Suppressor macrophage treated with lipopolysaccharide for 4 hours (primary cell): ENCODE results near the gene LRPAP1.
"Not testable (repeated sequence)": the region's sequence is repeated elsewhere in the genome, so short reads cannot be mapped to it uniquely, and the experiment has no call there.

ENCODE experiments used
- DNase-seq: peaks from one replicate; pipeline ENCODE4 v3.0.0-alpha.2; 2020

The LRPAP1 gene

GRCh38 chr4:3518511-3518880, 13.7 kb downstream of the LRPAP1 start:
- DNase-seq: no peak

- no peak for DNase-seq
Observed at GRCh38 chr4:3517731-3518510, 14.3 kb downstream of the LRPAP1 start.

GRCh38 chr4:3516836-3517730, 15.1 kb downstream of the LRPAP1 start:
- DNase-seq: no peak

- DNase-seq: no peak
Observed at GRCh38 chr4:3516061-3516835, 16.0 kb downstream of the LRPAP1 start.

- DNase-seq: no peak
Observed at GRCh38 chr4:3515646-3516045, 16.6 kb downstream of the LRPAP1 start.

- DNase-seq: no peak
Observed at GRCh38 chr4:3514806-3515501, 17.3 kb downstream of the LRPAP1 start.

GRCh38 chr4:3514221-3514780, 17.9 kb downstream of the LRPAP1 start:
- DNase-seq: no peak

- DNase-seq: no peak
Observed at GRCh38 chr4:3513807-3514206, 18.4 kb downstream of the LRPAP1 start.

- DNase-seq: no peak
Observed at GRCh38 chr4:3512719-3513118, 19.5 kb downstream of the LRPAP1 start.

GRCh38 chr4:3512279-3512678, 19.9 kb downstream of the LRPAP1 start:
- DNase-seq: no peak

- not testable (repeated sequence) for DNase-seq
Observed at GRCh38 chr4:3511601-3512000, 20.6 kb downstream of the LRPAP1 start.

GRCh38 chr4:3511187-3511586, 21.0 kb downstream of the LRPAP1 start:
- no peak for DNase-seq

- no peak for DNase-seq
Observed at GRCh38 chr4:3510481-3510880, 21.7 kb downstream of the LRPAP1 start.

- no peak for DNase-seq
Observed at GRCh38 chr4:3508542-3508941, 23.7 kb downstream of the LRPAP1 start.

GRCh38 chr4:3505231-3505630, 27.0 kb downstream of the LRPAP1 start:
- no peak for DNase-seq

GRCh38 chr4:3502941-3503936, 29.0 kb downstream of the LRPAP1 start:
- no peak for DNase-seq

- DNase-seq: no peak
Observed at GRCh38 chr4:3501825-3502425, 30.3 kb downstream of the LRPAP1 start.

- no peak for DNase-seq
Observed at GRCh38 chr4:3501126-3501824, 30.9 kb downstream of the LRPAP1 start.

GRCh38 chr4:3500634-3501101, 31.6 kb downstream of the LRPAP1 start:
- no peak for DNase-seq

- no peak for DNase-seq
Observed at GRCh38 chr4:3500111-3500510, 32.1 kb downstream of the LRPAP1 start.
